Peyer's patch (tissue), 4 donors: Measurements from ENCODE around the gene CEMIP. TPM values are rescaled to one million over a fixed set of nuclear protein-coding genes. Genes with fewer than 3 reads are reported as not detected.
"Not testable (repeated sequence)": the region's sequence is repeated elsewhere in the genome, so short reads cannot be mapped to it uniquely, and the experiment has no call there.

ENCODE experiments used
- DNase-seq, 3 donors: peaks; one replicate each; pipeline ENCODE4 v3.0.0-alpha.2; 2017 to 2019
- H3K27ac ChIP-seq, 4 donors: fragments of 200-600 bp; sonication (generic); one replicate each; pipeline ENCODE4 v1.5.1; 2016 to 2019
- H3K27me3 ChIP-seq, 2 donors: fragments of 200-600 bp; sonication (generic); one replicate each; pipeline ENCODE4 v1.5.1; 2019
- H3K36me3 ChIP-seq, 3 donors: fragments of 200-600 bp; sonication (generic); one replicate each; pipeline ENCODE4 v1.5.1; 2016 to 2019
- H3K4me1 ChIP-seq, 4 donors: fragments of 200-600 bp; sonication (generic); one replicate each; pipeline ENCODE4 v1.5.1; 2016 to 2019
- H3K4me3 ChIP-seq, 4 donors: fragments of 200-600 bp; sonication (generic); 1 replicate in 3 of 4; 2 replicates in 1 of 4; pipeline ENCODE4 v1.5.1; 2016 to 2019; ENCODE audit warnings: mild to moderate bottlenecking in 1 of 4
- H3K9me3 ChIP-seq, 4 donors: fragments of 200-600 bp; sonication (generic); one replicate each; pipeline ENCODE4 v1.5.1; 2016 to 2019; ENCODE audit warnings: mild to moderate bottlenecking in 1 of 4
- CTCF ChIP-seq, 6 experiments: fragments of 450-650 bp in 4 of 6; fragments of 200-600 bp in 2 of 6; sonication (generic) in 1 of 6; IDR thresholded peaks; one replicate each; pipeline ENCODE4 v1.5.1; 2017 to 2019; ENCODE audit warnings: antibody characterized with exemption in 6 of 6, mild to moderate bottlenecking in 3 of 6, moderate library complexity in 1 of 6
- POLR2A ChIP-seq, 2 donors: fragments of 450-650 bp; IDR thresholded peaks; one replicate each; pipeline ENCODE4 v1.5.1; 2017; ENCODE audit warnings: antibody characterized with exemption in 2 of 2, mild to moderate bottlenecking in 2 of 2, moderate library complexity in 2 of 2
- total RNA-seq, 4 donors: library from RNA; depleted of rRNA; stranded (reverse); fragments of >200 nt; gene quantifications; one replicate each; pipeline ENCODE4 v1.1.0, GENCODE V29; 2016

Gene CEMIP
- total RNA-seq, 4 donors from 2014 or later = 0.27 to 0.83 (median 0.57) TPM; not detected in 1

GRCh38 chr15:80958818-80959495 is 179.8 kb downstream of the CEMIP start:
- Histone ChIP-seq H3K9me3 (no peaks in the 10 kb centered on the region), H3K27ac (no peak overlapping the region), H3K27me3 (no peaks in the 10 kb centered on the region), H3K36me3 (peaks cover 0 to 8% (median 0%) of the 10 kb centered on the region in 3 donors), H3K4me1 (no peaks in the 10 kb centered on the region), H3K4me3 (no peak overlapping the region)
- no peak for DNase-seq
- no peak for TF ChIP-seq CTCF (IDR thresholded peaks at IDR 0.05)

GRCh38 chr15:80965454-80965853 is 186.3 kb downstream of the CEMIP start:
- H3K27me3 ChIP-seq, H3K4me1 ChIP-seq, H3K4me3 ChIP-seq, DNase-seq, H3K9me3 ChIP-seq, H3K27ac ChIP-seq: not testable (repeated sequence)
- peaks cover 0 to 15% (median 0%) of the 10 kb centered on the region in 3 donors for H3K36me3 ChIP-seq

DNA sequence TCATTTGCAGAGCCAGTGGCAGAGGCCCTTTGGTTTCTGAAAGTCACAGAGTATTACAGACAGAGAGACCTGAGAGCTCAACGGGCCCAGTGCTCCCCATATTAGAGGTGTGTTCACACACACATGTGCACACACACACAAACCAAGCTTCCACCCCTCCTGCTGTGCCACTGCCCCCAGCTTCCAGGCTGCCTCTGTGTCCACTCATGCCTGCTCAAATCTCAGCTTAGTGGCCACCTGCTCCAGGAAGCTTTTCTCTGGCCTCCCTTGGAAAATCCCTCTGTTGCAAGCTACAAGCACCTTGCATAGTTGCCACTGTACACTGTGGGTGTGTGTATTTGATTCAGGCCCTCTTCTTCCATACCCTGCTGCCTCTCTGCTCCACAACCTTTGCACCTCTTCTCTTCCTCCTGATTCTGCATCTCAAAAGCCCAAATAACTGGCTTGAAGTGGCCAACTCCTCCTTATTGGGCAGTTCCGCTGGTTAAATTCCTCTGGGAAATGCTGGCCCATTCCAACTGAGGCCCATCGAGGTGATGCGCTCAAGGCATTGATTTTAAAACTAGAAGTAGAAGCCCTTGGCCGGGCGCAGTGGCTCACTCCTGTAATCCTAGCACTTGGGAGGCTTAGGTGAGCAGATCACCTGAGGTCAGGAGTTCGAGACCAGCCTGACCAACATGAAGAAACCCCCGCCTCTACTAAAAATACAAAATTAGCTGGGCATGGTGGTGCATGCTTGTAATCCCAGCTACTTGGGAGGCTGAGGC is 187.4 kb downstream of the CEMIP start:
- Histone ChIP-seq H3K4me3 (no peak overlapping the region), H3K27me3 (no peaks in the 10 kb centered on the region), H3K4me1 (no peaks in the 10 kb centered on the region), H3K27ac (no peak overlapping the region), H3K36me3 (peaks cover 0 to 15% (median 0%) of the 10 kb centered on the region in 3 donors), H3K9me3 (no peaks in the 10 kb centered on the region)
- TF ChIP-seq POLR2A (IDR thresholded peaks at IDR 0.05) (no peak), CTCF (IDR thresholded peaks at IDR 0.05) (no peak)
- DNase-seq = no peak

DNA sequence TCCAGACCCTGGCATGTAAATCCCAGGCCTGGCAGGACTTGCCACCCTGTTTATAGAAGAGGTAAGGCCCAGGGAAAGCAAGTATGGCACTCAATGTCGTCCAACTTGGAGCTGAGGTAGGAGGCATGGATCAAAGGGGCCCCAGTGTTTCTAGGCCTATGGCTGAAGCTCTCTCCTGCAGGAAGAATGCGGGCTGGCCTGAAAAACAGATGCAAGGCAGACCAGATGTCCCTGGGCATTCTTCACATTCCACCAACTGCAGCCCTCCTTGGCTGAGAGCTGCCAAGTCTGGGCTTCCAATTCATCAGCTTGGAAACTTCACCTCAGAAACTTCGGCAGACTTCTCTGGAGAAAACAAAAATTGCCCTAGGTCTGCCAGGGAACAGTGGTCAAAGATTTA is 188.3 kb downstream of the CEMIP start:
- Histone ChIP-seq H3K27ac (no peak overlapping the region), H3K4me1 (no peaks in the 10 kb centered on the region), H3K9me3 (no peaks in the 10 kb centered on the region), H3K27me3 (no peaks in the 10 kb centered on the region), H3K4me3 (no peak overlapping the region), H3K36me3 (peaks cover 0 to 15% (median 0%) of the 10 kb centered on the region in 3 donors)
- DNase-seq = no peak
- TF ChIP-seq POLR2A (IDR thresholded peaks at IDR 0.05) (no peak), CTCF (IDR thresholded peaks at IDR 0.05) (no peak)

- Histone ChIP-seq H3K4me3 (no peak overlapping the region), H3K9me3 (no peaks in the 10 kb centered on the region), H3K27ac (no peak overlapping the region), H3K36me3 (peaks cover 0 to 15% (median 0%) of the 10 kb centered on the region in 3 donors), H3K4me1 (no peaks in the 10 kb centered on the region), H3K27me3 (no peaks in the 10 kb centered on the region)
- TF ChIP-seq CTCF (IDR thresholded peaks at IDR 0.05) = no peak
- TF ChIP-seq POLR2A (IDR thresholded peaks at IDR 0.05) = no peak
- DNase-seq = no peak
Measured at GRCh38 chr15:80967991-80968510, 188.9 kb downstream of the CEMIP start.

- peaks cover 0 to 15% (median 0%) of the 10 kb centered on the region in 3 donors for H3K36me3 ChIP-seq
- no peak for TF ChIP-seq POLR2A (IDR thresholded peaks at IDR 0.05)
- no peak for TF ChIP-seq CTCF (IDR thresholded peaks at IDR 0.05)
- no peak for DNase-seq
Measured at GRCh38 chr15:80969316-80969715, 190.1 kb downstream of the CEMIP start.

More at GRCh38 chr15:80969316-80969715, 190.1 kb downstream of the CEMIP start:
- no peaks in the 10 kb centered on the region for H3K4me1 ChIP-seq
- H3K27me3 ChIP-seq = no peaks in the 10 kb centered on the region
- H3K4me3 ChIP-seq = no peak overlapping the region
- no peaks in the 10 kb centered on the region for H3K9me3 ChIP-seq
- H3K27ac ChIP-seq = no peak overlapping the region
